Neuronal stem cell (in vitro differentiated cells): ENCODE data around the gene BRPF3.
A peak's percentile ranks its signal among the peaks of the same experiment; 100 is the strongest.

ENCODE experiments used
- DNase-seq: peaks from one replicate; pipeline ENCODE4 v3.0.0-alpha.2; 2013; ENCODE audit warnings: low spot score
- H2AFZ ChIP-seq: one replicate; pipeline ENCODE4 v1.6.1; 2013; ENCODE audit warnings: mild to moderate bottlenecking, low read length, inconsistent platforms
- H2AK5ac ChIP-seq: 2 replicates; pipeline ENCODE4 v1.6.1; 2013; ENCODE audit warnings: low read depth, mild to moderate bottlenecking, inconsistent platforms, low read length, moderate library complexity, mixed read lengths
- H2BK120ac ChIP-seq: 2 replicates; pipeline ENCODE4 v1.6.1; 2013; ENCODE audit warnings: low read depth, mild to moderate bottlenecking, inconsistent platforms, low read length, moderate library complexity, mixed read lengths
- H2BK12ac ChIP-seq: one replicate; pipeline ENCODE4 v1.6.1; 2013; ENCODE audit warnings: low read length, inconsistent platforms
- H2BK15ac ChIP-seq: 2 replicates; pipeline ENCODE4 v1.6.1; 2013; ENCODE audit warnings: mild to moderate bottlenecking, low read length, inconsistent platforms, mixed read lengths
- H2BK5ac ChIP-seq: one replicate; pipeline ENCODE4 v1.6.1; 2013; ENCODE audit warnings: inconsistent platforms, mild to moderate bottlenecking, low read length, moderate library complexity
- H3K14ac ChIP-seq: one replicate; pipeline ENCODE4 v1.6.1; 2013; ENCODE audit warnings: low read length, inconsistent platforms
- H3K18ac ChIP-seq: 2 replicates; pipeline ENCODE4 v1.6.1; 2013; ENCODE audit warnings: low read length, inconsistent platforms
- H3K23ac ChIP-seq: 2 replicates; pipeline ENCODE4 v1.6.1; 2013; ENCODE audit warnings: low read depth, mild to moderate bottlenecking, mixed read lengths, low read length, inconsistent platforms; ENCODE audit not compliant: poor library complexity
- H3K27ac ChIP-seq: replicated peaks from 3 replicates; pipeline ENCODE4 v1.5.1; 2013; ENCODE audit warnings: low read length, inconsistent platforms
- H3K27me3 ChIP-seq, 3 experiments: 2 replicates each; pipeline ENCODE4 v1.6.1; 2013; ENCODE audit warnings: low read length in 3 of 3, mild to moderate bottlenecking in 2 of 3, inconsistent platforms in 1 of 3, low read depth in 1 of 3, mixed read lengths in 1 of 3, moderate library complexity in 1 of 3; ENCODE audit not compliant: control insufficient read depth in 3 of 3, insufficient read depth in 3 of 3
- H3K36me3 ChIP-seq, 2 donors: replicated peaks in 1 of 2; 2 replicates each; pipeline ENCODE4 v1.6.1; 2013; ENCODE audit warnings: low read length in 2 of 2; ENCODE audit not compliant: control insufficient read depth in 2 of 2, insufficient read depth in 2 of 2
- H3K4ac ChIP-seq: 2 replicates; pipeline ENCODE4 v1.6.1; 2013; ENCODE audit warnings: inconsistent platforms, mild to moderate bottlenecking, low read length, moderate library complexity
- H3K4me1 ChIP-seq, 2 donors: 1 replicate in 1 of 2; 2 replicates in 1 of 2; pipeline ENCODE4 v1.6.1; 2013; ENCODE audit warnings: low read length in 2 of 2, low read depth in 1 of 2; ENCODE audit not compliant: control insufficient read depth in 2 of 2, insufficient read depth in 1 of 2
- H3K4me2 ChIP-seq: one replicate; pipeline ENCODE4 v1.6.1; 2013; ENCODE audit warnings: mild to moderate bottlenecking, low read length, inconsistent platforms; ENCODE audit not compliant: insufficient read depth, poor library complexity, severe bottlenecking
- H3K4me3 ChIP-seq, 2 donors: 2 replicates each; pipeline ENCODE4 v1.5.1; 2013; ENCODE audit warnings: low read length in 2 of 2, mild to moderate bottlenecking in 2 of 2, inconsistent platforms in 1 of 2, moderate library complexity in 1 of 2
- H3K79me1 ChIP-seq: one replicate; pipeline ENCODE4 v1.6.1; 2013; ENCODE audit warnings: low read depth, mild to moderate bottlenecking, inconsistent platforms, low read length, moderate library complexity
- H3K9ac ChIP-seq: one replicate; pipeline ENCODE4 v1.6.1; 2013; ENCODE audit warnings: mild to moderate bottlenecking, low read depth, low read length, inconsistent platforms; ENCODE audit not compliant: poor library complexity
- H3K9me3 ChIP-seq, 2 donors: replicated peaks in 1 of 2; 2 replicates each; pipeline versions ENCODE3 to v1.6.1; 2013; ENCODE audit warnings: low read length in 2 of 2, mild to moderate bottlenecking in 2 of 2, inconsistent platforms in 1 of 2, low read depth in 1 of 2, mixed read lengths in 1 of 2, moderate library complexity in 1 of 2; ENCODE audit not compliant: control insufficient read depth in 2 of 2, insufficient read depth in 1 of 2
- H4K8ac ChIP-seq: one replicate; pipeline ENCODE4 v1.6.1; 2013; ENCODE audit warnings: low read depth, mild to moderate bottlenecking, inconsistent platforms, low read length, moderate library complexity
- H4K91ac ChIP-seq: one replicate; pipeline ENCODE4 v1.6.1; 2013; ENCODE audit warnings: low read length, low read depth, mild to moderate bottlenecking, inconsistent platforms; ENCODE audit not compliant: poor library complexity
- WGBS, 2 donors: extraction: QIAGEN DNeasy Blood & Tissue Kit; methylation state at CpG; one replicate each; pipeline ENCODE4 v1.1.7; 2013; ENCODE audit warnings: missing lambda C conversion rate in 2 of 2, mixed read lengths in 1 of 2; ENCODE audit not compliant: insufficient read length in 2 of 2, insufficient replicate concordance in 1 of 2; ENCODE audit errors: extremely low coverage in 2 of 2; 5-methylcytosine and 5-hydroxymethylcytosine counted together

BRPF3 gene

GRCh38 chr6:36245572-36246061 is 49.1 kb downstream of the BRPF3 start:
- Histone ChIP-seq H3K27ac (peak overlapping the region; percentile 5), H3K4ac (peak overlapping the region; percentile 93), H3K36me3 (no peaks in the 10 kb centered on the region), H2BK15ac (peak overlapping the region; percentile 82), H4K91ac (peak overlapping the region; percentile 85), H3K79me1 (no peaks in the 10 kb centered on the region), H4K8ac (peak overlapping the region; percentile 67), H3K9ac (no peak overlapping the region), H3K4me1 (peaks cover 19 to 23% of the 10 kb centered on the region in 2 donors), H2AFZ (peak overlapping the region; percentile 41), H3K23ac (no peak overlapping the region), H2BK12ac (peak overlapping the region; percentile 8), H3K4me3 (no peak overlapping the region), H3K18ac (peak overlapping the region; percentile 91), H2AK5ac (peak overlapping the region; percentile 91), H3K27me3 (no peaks in the 10 kb centered on the region), H2BK120ac (no peak overlapping the region), H3K9me3 (no peaks in the 10 kb centered on the region), H2BK5ac (no peak overlapping the region), H3K14ac (no peak overlapping the region), H3K4me2 (no peak overlapping the region)
- no CpG with 5 or more reads among the region's 8 CpGs for WGBS, 2 donors
- no peak for DNase-seq

GRCh38 chr6:36246506-36247268 is 50.1 kb downstream of the BRPF3 start:
- Histone ChIP-seq H3K79me1 (no peaks in the 10 kb centered on the region), H3K9me3 (no peaks in the 10 kb centered on the region), H3K36me3 (no peaks in the 10 kb centered on the region), H3K27ac (no peak overlapping the region), H2BK5ac (no peak overlapping the region), H3K4ac (no peak overlapping the region), H3K4me3 (no peak overlapping the region), H3K18ac (peak overlapping the region; percentile 45), H3K14ac (no peak overlapping the region), H2AK5ac (no peak overlapping the region), H3K9ac (no peak overlapping the region), H3K4me1 (peaks cover 17 to 19% of the 10 kb centered on the region in 2 donors), H2BK12ac (no peak overlapping the region), H3K23ac (no peak overlapping the region), H3K27me3 (no peaks in the 10 kb centered on the region), H4K91ac (no peak overlapping the region), H2BK15ac (no peak overlapping the region), H3K4me2 (no peak overlapping the region), H2BK120ac (no peak overlapping the region), H2AFZ (no peak overlapping the region), H4K8ac (no peak overlapping the region)
- no CpG with 5 or more reads among the region's 22 CpGs for WGBS, 2 donors
- DNase-seq: no peak

DNA sequence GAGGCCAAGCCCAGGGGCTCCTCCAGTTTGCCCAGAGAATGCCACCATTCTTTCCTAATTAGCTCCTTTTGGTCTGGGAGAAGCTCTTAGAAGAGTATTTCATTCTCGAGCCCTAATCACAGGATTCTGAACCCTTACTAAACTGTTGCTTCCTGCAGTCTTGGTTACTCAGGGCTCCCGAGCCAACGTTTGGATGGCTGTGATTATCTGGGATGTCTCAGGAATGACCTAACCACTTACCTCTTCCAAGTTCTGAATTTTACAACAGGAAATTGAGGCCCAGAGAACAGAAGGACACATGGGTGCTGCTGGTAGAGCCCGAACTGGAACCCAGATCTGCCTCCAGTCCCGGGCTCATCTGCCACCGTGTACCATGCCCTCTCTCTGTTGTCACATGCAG is 51.1 kb downstream of the BRPF3 start:
- no peaks in the 10 kb centered on the region for H3K27me3 ChIP-seq
- no CpG with 5 or more reads among the region's 6 CpGs for WGBS, 2 donors
- H4K8ac ChIP-seq: no peak overlapping the region
- H4K91ac ChIP-seq: no peak overlapping the region
- no peaks in the 10 kb centered on the region for H3K9me3 ChIP-seq
- no peak overlapping the region for H3K14ac ChIP-seq
- no peak overlapping the region for H2BK5ac ChIP-seq
- H3K4me2 ChIP-seq: no peak overlapping the region
- H3K18ac ChIP-seq: no peak overlapping the region
- no peak overlapping the region for H2AFZ ChIP-seq
- H3K79me1 ChIP-seq: no peaks in the 10 kb centered on the region
- H2BK12ac ChIP-seq: no peak overlapping the region
- no peak for DNase-seq
- H2BK120ac ChIP-seq: no peak overlapping the region
- H3K9ac ChIP-seq: no peak overlapping the region
- H3K36me3 ChIP-seq: no peaks in the 10 kb centered on the region
- H3K23ac ChIP-seq: no peak overlapping the region
- H2BK15ac ChIP-seq: no peak overlapping the region
- no peak overlapping the region for H2AK5ac ChIP-seq
- no peak overlapping the region for H3K4ac ChIP-seq
- H3K4me3 ChIP-seq: no peak overlapping the region
- H3K4me1 ChIP-seq: peaks cover 10 to 19% of the 10 kb centered on the region in 2 donors
- no peak overlapping the region for H3K27ac ChIP-seq

DNA sequence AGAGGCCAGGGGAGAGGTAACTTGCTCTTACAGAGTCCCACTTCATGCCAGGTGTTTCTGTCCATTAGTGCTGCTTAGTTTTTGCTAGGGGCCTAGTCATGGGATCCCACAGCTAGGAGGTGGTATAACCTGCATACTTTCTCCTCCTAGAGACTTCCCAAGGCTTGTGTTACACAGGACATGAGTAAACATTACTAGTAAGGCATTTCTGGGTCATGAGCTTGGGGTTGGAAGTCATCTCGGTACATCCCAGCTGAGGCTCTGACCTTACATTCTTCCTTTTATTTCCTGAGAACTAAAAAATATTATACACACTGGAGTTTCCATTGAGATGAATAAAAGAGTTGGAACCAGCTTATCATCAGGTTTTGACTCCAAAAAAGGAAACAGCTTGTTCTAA is 52.4 kb downstream of the BRPF3 start:
- H3K4me2 ChIP-seq: no peak overlapping the region
- H3K36me3 ChIP-seq: no peaks in the 10 kb centered on the region
- H2BK120ac ChIP-seq: no peak overlapping the region
- H3K23ac ChIP-seq: no peak overlapping the region
- no peak overlapping the region for H3K27ac ChIP-seq
- no peak overlapping the region for H2AFZ ChIP-seq
- H3K18ac ChIP-seq: no peak overlapping the region
- no CpG with 5 or more reads among the region's 1 CpG for WGBS, 2 donors
- H4K91ac ChIP-seq: no peak overlapping the region
- H2BK5ac ChIP-seq: no peak overlapping the region
- H3K9me3 ChIP-seq: no peaks in the 10 kb centered on the region
- no peaks in the 10 kb centered on the region for H3K79me1 ChIP-seq
- no peak overlapping the region for H2BK15ac ChIP-seq
- H2BK12ac ChIP-seq: no peak overlapping the region
- DNase-seq: no peak
- H4K8ac ChIP-seq: no peak overlapping the region
- no peak overlapping the region for H3K4ac ChIP-seq
- no peak overlapping the region for H2AK5ac ChIP-seq
- H3K14ac ChIP-seq: no peak overlapping the region
- peaks cover 10 to 17% of the 10 kb centered on the region in 2 donors for H3K4me1 ChIP-seq
- no peaks in the 10 kb centered on the region for H3K27me3 ChIP-seq
- no peak overlapping the region for H3K4me3 ChIP-seq
- no peak overlapping the region for H3K9ac ChIP-seq
